Left renal pelvis (tissue), 4 donors: ENCODE results near the gene PTGES3. TPM values are rescaled to one million over a fixed set of nuclear protein-coding genes. Genes with fewer than 3 reads are reported as not detected.

Source experiments
- DNase-seq, 4 donors: peaks; one replicate each; pipeline ENCODE4 v3.0.0-alpha.2; 2013; ENCODE audit warnings: low read depth in 4 of 4, low spot score in 3 of 4
- polyA plus RNA-seq, 4 donors: library from polyadenylated mRNA; unstranded; fragments of 120-200 nt; gene quantifications; one replicate each; pipeline ENCODE4 v1.2.1, GENCODE V29; 2013; ENCODE audit not compliant: insufficient read length in 4 of 4

The PTGES3 gene
- polyA plus RNA-seq, 4 donors: 274 to 381 (median 335) TPM

DNA sequence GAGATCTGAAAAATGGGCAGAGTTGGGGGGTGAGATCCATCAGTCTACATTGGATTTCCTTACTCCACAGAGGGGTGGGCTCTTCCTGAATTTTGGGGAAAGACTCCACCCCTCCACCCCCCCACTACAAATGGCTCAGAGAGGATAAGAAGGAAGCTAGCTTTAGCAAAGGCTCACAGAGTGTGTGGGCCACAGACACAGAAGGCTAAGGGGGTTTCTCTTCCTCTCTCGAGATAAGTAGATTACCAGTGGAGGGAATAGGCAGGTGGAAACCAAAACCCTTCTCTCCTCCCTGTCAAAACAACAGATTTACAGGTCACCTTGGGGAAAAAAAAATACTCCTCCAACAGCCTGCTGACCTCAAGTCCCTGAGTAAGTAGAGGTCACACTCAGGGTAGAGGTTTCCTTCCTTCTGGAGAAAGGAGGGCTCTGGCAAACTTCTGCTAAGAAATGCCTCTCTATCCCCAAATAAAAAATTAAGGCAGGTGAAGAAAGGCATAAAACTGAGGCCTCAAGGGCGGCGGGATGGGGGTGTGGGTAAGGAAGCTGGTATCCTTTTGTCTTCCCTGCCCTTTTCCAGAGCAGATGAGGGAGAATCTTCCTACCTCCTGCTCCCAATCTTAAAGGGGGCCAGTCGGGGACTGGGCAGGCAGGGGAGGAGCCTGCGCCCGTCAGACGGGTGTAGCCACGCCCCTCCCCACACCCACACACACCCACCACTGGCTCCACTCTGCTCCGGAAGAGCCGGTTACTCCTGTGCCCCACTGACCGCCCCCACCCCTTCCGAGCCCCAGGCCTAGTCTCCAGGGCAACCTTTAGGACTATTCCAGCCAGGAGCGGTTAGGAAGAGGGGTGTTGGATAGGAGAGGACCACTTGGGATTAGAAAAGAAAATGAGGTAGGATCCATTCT lies 56.0 kb downstream of the PTGES3 start:
- DNase-seq: no peak

- DNase-seq: no peak
Observed at GRCh38 chr12:56630180-56630632, 57.9 kb downstream of the PTGES3 start, which contains the start of gene BAZ2A. Gene BAZ2A, minus strand, starts transcription at chr12:56630326. Its CDS starts 12,796 bp downstream, at chr12:56617530.

- no peak for DNase-seq
Observed at GRCh38 chr12:56629459-56630179, 58.5 kb downstream of the PTGES3 start.

GRCh38 chr12:56628671-56629458 lies 59.2 kb downstream of the PTGES3 start:
- no peak for DNase-seq

DNA sequence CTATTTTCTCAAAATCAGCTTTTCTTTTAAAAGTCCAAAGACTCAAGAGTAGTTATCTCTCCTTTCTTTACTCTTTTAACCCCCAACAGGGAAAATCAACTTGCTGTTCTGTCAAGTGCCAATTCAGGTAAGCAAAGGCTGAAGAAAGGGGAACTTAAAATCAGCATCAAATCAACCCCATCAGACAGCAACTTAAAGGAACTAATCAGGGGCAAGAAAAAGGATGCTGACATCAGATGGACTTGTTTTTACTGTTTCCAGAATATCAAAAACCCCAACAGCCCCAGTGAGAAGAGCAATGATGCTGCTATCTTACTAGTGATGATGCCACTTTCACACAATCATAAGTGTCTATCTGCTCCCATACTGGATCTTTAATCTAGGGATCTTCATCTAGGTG lies 61.4 kb downstream of the PTGES3 start:
- DNase-seq: no peak

- DNase-seq: no peak
Observed at GRCh38 chr12:56622535-56622934, 65.5 kb downstream of the PTGES3 start.

GRCh38 chr12:56616925-56617324 lies 71.2 kb downstream of the PTGES3 start:
- no peak for DNase-seq

DNA sequence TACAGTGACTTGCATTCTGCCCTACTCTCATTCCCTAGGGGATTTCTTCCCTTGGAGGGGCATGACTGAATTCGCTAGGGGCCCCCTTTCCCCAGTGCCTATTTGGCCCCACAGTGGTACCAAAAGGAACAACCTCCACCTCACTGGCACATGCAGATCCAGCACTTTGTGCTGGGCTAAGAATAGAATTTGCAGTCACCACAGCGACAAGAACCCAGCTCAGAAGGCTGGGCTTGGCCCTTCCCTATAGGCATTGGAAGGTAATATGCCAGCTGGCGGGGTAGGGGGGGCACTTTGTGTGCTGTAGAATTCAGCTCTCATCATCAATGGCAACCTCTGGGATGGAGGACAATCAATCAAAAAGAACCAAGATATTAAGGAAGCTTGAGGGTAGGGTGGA lies 71.8 kb downstream of the PTGES3 start:
- no peak for DNase-seq

DNA sequence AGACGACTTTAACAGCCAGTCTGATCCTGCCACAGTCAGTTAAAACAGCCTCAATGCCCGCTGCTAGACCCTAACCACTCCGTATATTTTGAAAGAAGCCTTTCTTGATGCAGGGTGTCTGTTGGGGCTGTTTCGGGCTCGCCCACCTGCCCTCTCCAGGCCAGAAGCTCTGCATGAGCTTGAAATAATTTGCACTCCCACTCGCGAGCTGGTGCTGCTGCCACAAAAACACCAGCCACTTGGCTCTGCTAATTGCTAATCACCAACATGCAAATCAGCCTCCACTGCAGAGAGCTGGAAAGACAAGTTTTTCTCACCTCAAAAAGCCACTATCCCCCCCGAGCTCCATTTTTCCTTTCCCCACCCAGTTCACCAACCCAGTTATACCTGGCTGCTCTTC lies 73.5 kb downstream of the PTGES3 start:
- no peak for DNase-seq

Other genes starting within 250 kb of the PTGES3 start
- gene TIMELESS, start 238.9 kb downstream of the PTGES3 start, polyA plus RNA-seq: 10 to 100 TPM; 22.4 to 45.4 (median 38.4) TPM
- gene MIP, start 233.6 kb downstream of the PTGES3 start, polyA plus RNA-seq: under 1 TPM in 1 of 4 donors, not detected in 3; 0.13 TPM
- gene SPRYD4, start 219.7 kb downstream of the PTGES3 start, polyA plus RNA-seq: 1 to 10 TPM; 2.4 to 6.1 (median 4.2) TPM
- gene GLS2, start 200.1 kb downstream of the PTGES3 start, polyA plus RNA-seq: 1 to 10 TPM in 3 of 4 donors, under 1 TPM in 1; 0.83 to 2.2 (median 1.8) TPM
- gene RBMS2, start 166.5 kb downstream of the PTGES3 start, polyA plus RNA-seq: 10 to 100 TPM; 32.3 to 46.9 (median 44.2) TPM
- 10 to 100 TPM; 56.3 to 99.8 (median 85.0) TPM for gene BAZ2A, start 58.0 kb downstream of the PTGES3 start, polyA plus RNA-seq
- gene ATP5F1B, start 42.3 kb downstream of the PTGES3 start, polyA plus RNA-seq: 1,000 to 10,000 TPM in 1 of 4 donors, 100 to 1,000 TPM in 3; 483 to 1,155 (median 920) TPM
- 1,000 to 10,000 TPM; 2,010 to 2,427 (median 2,183) TPM for gene NACA, start 37.0 kb upstream of the PTGES3 start, polyA plus RNA-seq
- 10 to 100 TPM; 16.7 to 23.6 (median 19.1) TPM for gene PRIM1, start 64.0 kb upstream of the PTGES3 start, polyA plus RNA-seq
- gene HSD17B6, start 75.0 kb upstream of the PTGES3 start, polyA plus RNA-seq: 1 to 10 TPM in 1 of 4 donors, under 1 TPM in 3; 0.64 to 1.1 (median 0.69) TPM
- gene SDR9C7, start 246.1 kb upstream of the PTGES3 start, polyA plus RNA-seq: under 1 TPM; 0.23 to 0.53 (median 0.27) TPM